Breast epithelium (tissue), 4 donors: Measurements from ENCODE around the gene PYDC2. TPM values are rescaled to one million over a fixed set of nuclear protein-coding genes. Genes with fewer than 3 reads are reported as not detected.

Source experiments
- DNase-seq, 2 donors: peaks; one replicate each; pipeline ENCODE4 v3.0.0-alpha.2; 2019; ENCODE audit warnings: low spot score in 2 of 2
- H3K27ac ChIP-seq, 2 donors: fragments of 200-600 bp; sonication (generic) in 1 of 2; one replicate each; pipeline ENCODE4 v1.5.1; 2016 to 2019; ENCODE audit warnings: mild to moderate bottlenecking in 1 of 2
- H3K27me3 ChIP-seq, 2 donors: fragments of 200-600 bp; sonication (generic) in 1 of 2; one replicate each; pipeline versions ENCODE4 v1.5.1 to v1.6.0; 2017 to 2019; ENCODE audit warnings: control low read depth in 1 of 2, mild to moderate bottlenecking in 1 of 2
- H3K36me3 ChIP-seq: fragments of 200-600 bp; one replicate; pipeline ENCODE4 v1.5.1; 2019
- H3K4me1 ChIP-seq, 2 donors: fragments of 200-600 bp; sonication (generic); one replicate each; pipeline ENCODE4 v1.5.1; 2016 to 2019; ENCODE audit warnings: control low read depth in 1 of 2
- H3K4me3 ChIP-seq, 3 donors: fragments of 200-600 bp; sonication (generic); 1 replicate in 2 of 3; 2 replicates in 1 of 3; pipeline ENCODE4 v1.5.1; 2016 to 2019; ENCODE audit warnings: mild to moderate bottlenecking in 3 of 3, moderate library complexity in 2 of 3
- H3K9me3 ChIP-seq, 2 donors: fragments of 200-600 bp; sonication (generic) in 1 of 2; one replicate each; pipeline ENCODE4 v1.5.1; 2016 to 2019; ENCODE audit warnings: control low read depth in 1 of 2
- CTCF ChIP-seq, 3 donors: fragments of 450-650 bp; IDR thresholded peaks; one replicate each; pipeline ENCODE4 v1.5.1; 2016 to 2017; ENCODE audit warnings: antibody characterized with exemption in 3 of 3, mild to moderate bottlenecking in 3 of 3, moderate library complexity in 3 of 3
- POLR2A ChIP-seq: fragments of 450-650 bp; IDR thresholded peaks from one replicate; pipeline ENCODE4 v1.6.1; 2016; ENCODE audit warnings: antibody characterized with exemption, mild to moderate bottlenecking, moderate library complexity
- POLR2AphosphoS5 ChIP-seq, 3 donors: sonication (generic); formaldehyde crosslinking; IDR thresholded peaks; one replicate each; pipeline ENCODE4 v1.6.1; 2017; ENCODE audit warnings: antibody characterized with exemption in 3 of 3
- intact Hi-C: fragments of 100-400 bp; cut with DNase I; formaldehyde crosslinking; loops from one replicate; pipeline ENCODE4 v1.15.1; 2023; ENCODE audit warnings: low total_unique reads
- total RNA-seq, 3 donors: library from RNA; depleted of rRNA; stranded (reverse); fragments of >200 nt; gene quantifications; one replicate each; pipeline ENCODE4 v1.1.0, GENCODE V29; 2016

Gene PYDC2
- total RNA-seq: not detected

- Histone ChIP-seq H3K4me3 (no peak within 1 kb of the TSS), H3K9me3 (no peaks in the 10 kb centered on the region), H3K4me1 (no peaks in the 10 kb centered on the region), H3K27ac (no peak within 1 kb of the TSS), H3K27me3 (no peaks in the 10 kb centered on the region), H3K36me3 (no peaks in the 10 kb centered on the region)
- no peak for TF ChIP-seq POLR2A
- TF ChIP-seq CTCF (IDR thresholded peaks at IDR 0.05): no peak
- TF ChIP-seq POLR2AphosphoS5 (IDR thresholded peaks at IDR 0.05): no peak
- intact Hi-C loops: no loop called here
- DNase-seq: no peak
Observed at GRCh38 chr3:191461113-191461595, at the start of gene PYDC2. TSS of gene PYDC2 (plus strand) at chr3:191461163. CDS start at chr3:191461163, 0 bp downstream.

GRCh38 chr3:191412759-191413158 lies 48.2 kb upstream of the PYDC2 start:
- DNase-seq: no peak
- Histone ChIP-seq H3K9me3 (peaks cover 5 to 12% of the 10 kb centered on the region in 2 donors), H3K4me1 (no peaks in the 10 kb centered on the region), H3K4me3 (no peak overlapping the region), H3K27ac (no peak overlapping the region), H3K36me3 (no peaks in the 10 kb centered on the region), H3K27me3 (no peaks in the 10 kb centered on the region)
- TF ChIP-seq POLR2AphosphoS5 (IDR thresholded peaks at IDR 0.05) (no peak), CTCF (IDR thresholded peaks at IDR 0.05) (no peak), POLR2A (no peak)
- intact Hi-C loops: no loop called here

- Histone ChIP-seq H3K4me3 (no peak overlapping the region), H3K27me3 (no peaks in the 10 kb centered on the region), H3K4me1 (no peaks in the 10 kb centered on the region), H3K9me3 (peaks cover 5 to 12% of the 10 kb centered on the region in 2 donors), H3K36me3 (no peaks in the 10 kb centered on the region), H3K27ac (no peak overlapping the region)
- intact Hi-C loops: no loop called here
- TF ChIP-seq POLR2A (no peak), CTCF (IDR thresholded peaks at IDR 0.05) (no peak), POLR2AphosphoS5 (IDR thresholded peaks at IDR 0.05) (no peak)
- DNase-seq: no peak
Observed at GRCh38 chr3:191414286-191414685, 46.7 kb upstream of the PYDC2 start.

DNA sequence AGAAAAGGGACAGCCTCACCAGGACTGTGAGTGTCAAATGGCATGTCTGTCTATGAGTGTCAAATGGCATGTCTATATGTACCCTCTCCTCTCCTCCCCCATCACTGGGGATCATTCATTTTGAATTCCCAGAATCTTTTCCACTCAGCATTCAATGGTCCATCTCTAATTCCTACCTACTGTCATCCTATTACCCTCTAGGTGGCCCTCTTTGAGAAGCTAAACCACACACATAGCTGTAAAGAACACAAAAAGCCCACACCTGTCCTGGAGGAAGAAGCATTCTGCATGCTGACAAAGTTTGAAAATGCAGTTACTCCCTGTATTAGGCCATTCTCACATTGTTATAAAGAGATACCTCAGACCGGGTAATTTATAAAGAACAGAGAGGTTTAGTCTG lies 46.2 kb upstream of the PYDC2 start:
- no peak overlapping the region for H3K27ac ChIP-seq
- no peaks in the 10 kb centered on the region for H3K36me3 ChIP-seq
- H3K9me3 ChIP-seq: peaks cover 1 to 10% of the 10 kb centered on the region in 2 donors
- no peaks in the 10 kb centered on the region for H3K4me1 ChIP-seq
- no peaks in the 10 kb centered on the region for H3K27me3 ChIP-seq
- intact Hi-C loops: loop anchor here (5.0 kb wide), 1 partner anchor 1033 kb away; no protein-coding TSS in a partner anchor
- no peak overlapping the region for H3K4me3 ChIP-seq
- DNase-seq: no peak
- TF ChIP-seq CTCF (IDR thresholded peaks at IDR 0.05): no peak
- TF ChIP-seq POLR2A: no peak
- no peak for TF ChIP-seq POLR2AphosphoS5 (IDR thresholded peaks at IDR 0.05)

DNA sequence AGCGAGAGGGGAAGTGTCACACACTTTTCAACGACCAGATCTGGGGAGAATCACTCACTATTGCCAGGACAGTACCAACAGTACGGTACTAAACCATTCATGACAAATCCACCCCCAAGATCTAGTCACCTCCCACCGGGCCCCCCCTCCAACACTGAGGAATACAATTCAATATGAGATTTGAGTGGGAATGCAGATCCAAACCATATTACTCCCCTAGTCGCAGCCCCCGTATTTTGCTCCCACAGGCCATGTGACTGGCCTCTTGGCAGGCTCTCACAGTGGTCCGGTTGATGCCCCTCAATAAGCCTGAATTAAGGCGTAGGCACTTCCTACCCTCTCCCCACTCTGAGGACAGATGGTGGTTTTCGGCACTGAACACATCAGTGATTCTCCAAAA lies 45.4 kb upstream of the PYDC2 start:
- TF ChIP-seq POLR2A: no peak
- TF ChIP-seq POLR2AphosphoS5 (IDR thresholded peaks at IDR 0.05): no peak
- no peak for TF ChIP-seq CTCF (IDR thresholded peaks at IDR 0.05)
- Histone ChIP-seq H3K9me3 (peaks cover 0 to 1% of the 10 kb centered on the region in 2 donors), H3K36me3 (no peaks in the 10 kb centered on the region), H3K27ac (no peak overlapping the region), H3K27me3 (no peaks in the 10 kb centered on the region), H3K4me3 (no peak overlapping the region), H3K4me1 (no peaks in the 10 kb centered on the region)
- intact Hi-C loops: loop anchor here (5.0 kb wide), 1 partner anchor 1032 kb away; no protein-coding TSS in a partner anchor
- no peak for DNase-seq
